ENCODE measurements around the gene NOL9. TPM values are rescaled to one million over a fixed set of nuclear protein-coding genes. Genes with fewer than 3 reads are reported as not detected.

The NOL9 gene
- total RNA-seq, 1 donor from 2014 or later, result 32.5 TPM

GRCh38 chr1:6594977-6595740 lies 40.8 kb upstream of the NOL9 start:
- H3K4me3 ChIP-seq (ENCODE audit: low read depth, low read length), result no peak overlapping the region
- DNase-seq (ENCODE audit: low read depth), result no peak
- TF ChIP-seq CTCF (IDR thresholded peaks at IDR 0.05; ENCODE audit: insufficient read depth, low read length, poor library complexity, severe bottlenecking), result no peak
- no peaks in the 10 kb centered on the region for H3K27me3 ChIP-seq (ENCODE audit: control insufficient read depth, insufficient read depth, low read length)
- peaks cover 4% of the 10 kb centered on the region for H3K36me3 ChIP-seq (ENCODE audit: control insufficient read depth, insufficient read depth, low read length)

- no peaks in the 10 kb centered on the region for H3K27me3 ChIP-seq (ENCODE audit: control insufficient read depth, insufficient read depth, low read length)
- no peak for DNase-seq (ENCODE audit: low read depth)
- H3K36me3 ChIP-seq (ENCODE audit: control insufficient read depth, insufficient read depth, low read length), result peaks cover 5% of the 10 kb centered on the region
- TF ChIP-seq CTCF (IDR thresholded peaks at IDR 0.05; ENCODE audit: insufficient read depth, low read length, poor library complexity, severe bottlenecking), result no peak
- no peak overlapping the region for H3K4me3 ChIP-seq (ENCODE audit: low read depth, low read length)
These were observed 39.5 kb upstream of the NOL9 start for GRCh38 chr1:6593810-6594209.

GRCh38 chr1:6592865-6593593 lies 38.7 kb upstream of the NOL9 start:
- TF ChIP-seq CTCF (IDR thresholded peaks at IDR 0.05; ENCODE audit: insufficient read depth, low read length, poor library complexity, severe bottlenecking), result no peak
- no peaks in the 10 kb centered on the region for H3K27me3 ChIP-seq (ENCODE audit: control insufficient read depth, insufficient read depth, low read length)
- H3K4me3 ChIP-seq (ENCODE audit: low read depth, low read length), result no peak overlapping the region
- no peak for DNase-seq (ENCODE audit: low read depth)
- peaks cover 7% of the 10 kb centered on the region for H3K36me3 ChIP-seq (ENCODE audit: control insufficient read depth, insufficient read depth, low read length)

- H3K36me3 ChIP-seq (ENCODE audit: control insufficient read depth, insufficient read depth, low read length), result peaks cover 7% of the 10 kb centered on the region
These were observed 38.1 kb upstream of the NOL9 start for GRCh38 chr1:6592441-6592840.

GRCh38 chr1:6591644-6592043 lies 37.3 kb upstream of the NOL9 start:
- Histone ChIP-seq H3K36me3 (ENCODE audit: control insufficient read depth, insufficient read depth, low read length) (peaks cover 7% of the 10 kb centered on the region), H3K27me3 (ENCODE audit: control insufficient read depth, insufficient read depth, low read length) (no peaks in the 10 kb centered on the region), H3K4me3 (ENCODE audit: low read depth, low read length) (no peak overlapping the region)
- DNase-seq (ENCODE audit: low read depth), result no peak
- no peak for TF ChIP-seq CTCF (IDR thresholded peaks at IDR 0.05; ENCODE audit: insufficient read depth, low read length, poor library complexity, severe bottlenecking)

More at GRCh38 chr1:6592441-6592840, 38.1 kb upstream of the NOL9 start:
- no peak for TF ChIP-seq CTCF (IDR thresholded peaks at IDR 0.05; ENCODE audit: insufficient read depth, low read length, poor library complexity, severe bottlenecking)
- no peak for DNase-seq (ENCODE audit: low read depth)
- no peak overlapping the region for H3K4me3 ChIP-seq (ENCODE audit: low read depth, low read length)
- H3K27me3 ChIP-seq (ENCODE audit: control insufficient read depth, insufficient read depth, low read length), result no peaks in the 10 kb centered on the region

Data from kidney epithelial cell (primary cell).